ENCODE data around the gene TRPV4. TPM values are rescaled to one million over a fixed set of nuclear protein-coding genes. Genes with fewer than 3 reads are reported as not detected.

The TRPV4 gene
- total RNA-seq, 2 experiments from 2014 or later = not detected

DNA sequence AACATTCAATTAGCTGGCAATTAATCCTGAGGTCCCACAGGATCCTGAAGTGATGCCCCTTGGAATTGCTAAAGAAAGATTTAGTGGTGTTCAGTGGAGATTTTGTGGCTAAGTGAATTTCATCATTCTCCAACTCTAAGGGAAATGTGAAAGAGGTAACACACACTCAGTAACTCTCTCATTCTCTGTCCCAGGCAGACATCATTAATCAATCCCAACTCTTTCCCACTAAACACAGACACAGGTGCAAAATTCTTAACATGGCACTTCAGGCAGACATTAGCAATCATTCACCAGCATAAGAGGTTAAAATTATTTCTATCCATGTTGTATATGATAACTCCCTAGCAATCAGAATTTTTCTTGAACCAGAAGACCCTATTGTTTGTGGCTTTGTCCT lies 40.2 kb downstream of the TRPV4 start:
- no peaks in the 10 kb centered on the region for H3K9me3 ChIP-seq (ENCODE audit: control insufficient read depth in 1 of 2, insufficient read depth in 1 of 2, low read length in 2 of 2)
- H3K4me1 Mint-ChIP-seq (ENCODE audit: low read depth) = no peaks in the 10 kb centered on the region
- no peak overlapping the region for H3K4me3 Mint-ChIP-seq
- H3K36me3 Mint-ChIP-seq (ENCODE audit: low read depth) = no peaks in the 10 kb centered on the region
- no peak overlapping the region for H3K27ac Mint-ChIP-seq
- H3K4me3 ChIP-seq (ENCODE audit: low read length) = no peak overlapping the region
- H3K4me1 ChIP-seq (ENCODE audit: insufficient read depth, low read length) = no peaks in the 10 kb centered on the region
- H3K27me3 ChIP-seq (ENCODE audit: control insufficient read depth in 1 of 2, insufficient read depth in 2 of 2, low read length in 2 of 2) = peaks cover 0 to 3% of the 10 kb centered on the region in 2 experiments
- ATAC-seq (ENCODE audit: poor library complexity) (no peak), DNase-seq (no peak)
- H3K9me3 Mint-ChIP-seq = no peaks in the 10 kb centered on the region
- intact Hi-C loops (cut with DNase I, micrococcal nuclease) = no loop called here
- H3K27ac ChIP-seq (ENCODE audit: low read depth in 1 of 2, low read length in 2 of 2) = no peak overlapping the region
- peaks cover 22% of the 10 kb centered on the region for H3K27me3 Mint-ChIP-seq
- H3K36me3 ChIP-seq (ENCODE audit: insufficient read depth, low read length) = no peaks in the 10 kb centered on the region
- CTCF ChIA-PET = no interaction called here
- TF ChIP-seq, protein P1, sequence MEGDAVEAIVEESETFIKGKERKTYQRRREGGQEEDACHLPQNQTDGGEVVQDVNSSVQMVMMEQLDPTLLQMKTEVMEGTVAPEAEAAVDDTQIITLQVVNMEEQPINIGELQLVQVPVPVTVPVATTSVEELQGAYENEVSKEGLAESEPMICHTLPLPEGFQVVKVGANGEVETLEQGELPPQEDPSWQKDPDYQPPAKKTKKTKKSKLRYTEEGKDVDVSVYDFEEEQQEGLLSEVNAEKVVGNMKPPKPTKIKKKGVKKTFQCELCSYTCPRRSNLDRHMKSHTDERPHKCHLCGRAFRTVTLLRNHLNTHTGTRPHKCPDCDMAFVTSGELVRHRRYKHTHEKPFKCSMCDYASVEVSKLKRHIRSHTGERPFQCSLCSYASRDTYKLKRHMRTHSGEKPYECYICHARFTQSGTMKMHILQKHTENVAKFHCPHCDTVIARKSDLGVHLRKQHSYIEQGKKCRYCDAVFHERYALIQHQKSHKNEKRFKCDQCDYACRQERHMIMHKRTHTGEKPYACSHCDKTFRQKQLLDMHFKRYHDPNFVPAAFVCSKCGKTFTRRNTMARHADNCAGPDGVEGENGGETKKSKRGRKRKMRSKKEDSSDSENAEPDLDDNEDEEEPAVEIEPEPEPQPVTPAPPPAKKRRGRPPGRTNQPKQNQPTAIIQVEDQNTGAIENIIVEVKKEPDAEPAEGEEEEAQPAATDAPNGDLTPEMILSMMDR (IDR thresholded peaks at IDR 0.05) = no peak
- POLR2A ChIA-PET = no interaction called here

- Mint-ChIP-seq H3K4me1 (ENCODE audit: low read depth) (no peaks in the 10 kb centered on the region), H3K9me3 (no peaks in the 10 kb centered on the region), H3K27ac (no peak overlapping the region), H3K36me3 (ENCODE audit: low read depth) (no peaks in the 10 kb centered on the region), H3K27me3 (peaks cover 26% of the 10 kb centered on the region), H3K4me3 (no peak overlapping the region)
- POLR2A ChIA-PET = no interaction called here
- peaks cover 0 to 5% of the 10 kb centered on the region in 2 experiments for H3K27me3 ChIP-seq (ENCODE audit: control insufficient read depth in 1 of 2, insufficient read depth in 2 of 2, low read length in 2 of 2)
- H3K4me1 ChIP-seq (ENCODE audit: insufficient read depth, low read length) = no peaks in the 10 kb centered on the region
- ATAC-seq (ENCODE audit: poor library complexity) = no peak
- H3K4me3 ChIP-seq (ENCODE audit: low read length) = no peak overlapping the region
- H3K36me3 ChIP-seq (ENCODE audit: insufficient read depth, low read length) = no peaks in the 10 kb centered on the region
- no peak overlapping the region for H3K27ac ChIP-seq (ENCODE audit: low read depth in 1 of 2, low read length in 2 of 2)
- no peaks in the 10 kb centered on the region for H3K9me3 ChIP-seq (ENCODE audit: control insufficient read depth in 1 of 2, insufficient read depth in 1 of 2, low read length in 2 of 2)
- TF ChIP-seq, protein P1 (IDR thresholded peaks at IDR 0.05) = no peak
- no peak for DNase-seq
- CTCF ChIA-PET = no interaction called here
- intact Hi-C loops (cut with DNase I, micrococcal nuclease) = loop anchor here in 1 of 2 experiments (2.0 kb wide), 1 partner anchor 25 kb away; no protein-coding TSS in a partner anchor
Observed at GRCh38 chr12:109789526-109790048, 43.6 kb downstream of the TRPV4 start.

DNA sequence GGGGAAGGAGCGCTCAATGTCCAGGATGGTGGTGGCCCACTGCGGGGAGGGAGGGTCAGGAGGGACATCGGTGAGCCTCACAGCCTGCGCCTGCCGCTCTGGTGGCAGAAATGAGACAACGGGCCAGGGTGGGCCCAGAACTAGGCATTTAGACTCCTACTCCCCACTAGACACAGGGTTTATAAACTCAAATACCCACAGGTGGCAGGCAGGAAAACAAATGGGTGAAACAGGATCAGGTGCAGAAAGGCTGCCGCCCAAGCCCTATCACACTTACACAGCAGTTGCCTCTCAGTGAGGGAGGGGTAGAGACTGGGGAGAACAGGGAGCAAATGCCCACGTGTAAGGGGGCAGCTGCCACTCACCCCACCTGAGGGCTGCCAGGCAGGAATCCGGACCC lies 46.4 kb downstream of the TRPV4 start:
- H3K36me3 Mint-ChIP-seq (ENCODE audit: low read depth) = no peaks in the 10 kb centered on the region
- H3K9me3 ChIP-seq (ENCODE audit: control insufficient read depth in 1 of 2, insufficient read depth in 1 of 2, low read length in 2 of 2) = peaks cover 0 to 14% of the 10 kb centered on the region in 2 experiments
- intact Hi-C loops (cut with DNase I, micrococcal nuclease) = no loop called here
- H3K27me3 Mint-ChIP-seq = peaks cover 18% of the 10 kb centered on the region
- no peaks in the 10 kb centered on the region for H3K9me3 Mint-ChIP-seq
- no peaks in the 10 kb centered on the region for H3K4me1 Mint-ChIP-seq (ENCODE audit: low read depth)
- ATAC-seq (ENCODE audit: poor library complexity) (no peak), DNase-seq (no peak)
- H3K36me3 ChIP-seq (ENCODE audit: insufficient read depth, low read length) = no peaks in the 10 kb centered on the region
- TF ChIP-seq, protein P1 (IDR thresholded peaks at IDR 0.05) = no peak
- POLR2A ChIA-PET = no interaction called here
- no peak overlapping the region for H3K4me3 Mint-ChIP-seq
- no peak overlapping the region for H3K27ac Mint-ChIP-seq
- CTCF ChIA-PET = no interaction called here
- no peak overlapping the region for H3K4me3 ChIP-seq (ENCODE audit: low read length)
- no peaks in the 10 kb centered on the region for H3K4me1 ChIP-seq (ENCODE audit: insufficient read depth, low read length)
- H3K27me3 ChIP-seq (ENCODE audit: control insufficient read depth in 1 of 2, insufficient read depth in 2 of 2, low read length in 2 of 2) = peaks cover 0 to 5% of the 10 kb centered on the region in 2 experiments
- no peak overlapping the region for H3K27ac ChIP-seq (ENCODE audit: low read depth in 1 of 2, low read length in 2 of 2)

Data from CD4-positive, alpha-beta T cell (primary cell).